Astrocyte (in vitro differentiated cells and primary cell): Measurements from ENCODE around the gene AP3B1. TPM values are rescaled to one million over a fixed set of nuclear protein-coding genes. Genes with fewer than 3 reads are reported as not detected.

Experiments
- DNase-seq: peaks from one replicate; pipeline ENCODE4 v3.0.0-alpha.2; 2010; ENCODE audit warnings: low read depth
- FAIRE-seq: peaks from 2 replicates; lab custom pipeline; 2011; peaks lifted over from hg19 to GRCh38; lab: Jason Lieb, UNC
- H2AFZ ChIP-seq: 2 replicates; pipeline ENCODE4 v1.6.0; 2012; ENCODE audit warnings: low read depth, low read length, inconsistent platforms
- H3K27ac ChIP-seq: 2 replicates; pipeline ENCODE4 v1.5.1; 2011; ENCODE audit warnings: low read depth, low read length, inconsistent platforms
- H3K27me3 ChIP-seq: 2 replicates; pipeline ENCODE4 v1.6.0; 2011; ENCODE audit warnings: low read length, inconsistent platforms; ENCODE audit not compliant: insufficient read depth
- H3K36me3 ChIP-seq: 2 replicates; pipeline ENCODE4 v1.5.1; 2011; ENCODE audit warnings: low read length, inconsistent platforms; ENCODE audit not compliant: insufficient read depth
- H3K4me1 ChIP-seq: 2 replicates; pipeline ENCODE4 v1.5.1; 2011; ENCODE audit warnings: low read length, inconsistent platforms; ENCODE audit not compliant: insufficient read depth
- H3K4me2 ChIP-seq: 2 replicates; pipeline ENCODE4 v1.6.0; 2012; ENCODE audit warnings: low read length, inconsistent platforms
- H3K4me3 ChIP-seq: 2 replicates; pipeline ENCODE4 v1.5.1; 2011; ENCODE audit warnings: low read depth, mild to moderate bottlenecking, low read length, inconsistent platforms; ENCODE audit not compliant: insufficient read depth
- H3K79me2 ChIP-seq: 2 replicates; pipeline ENCODE4 v1.6.0; 2012; ENCODE audit warnings: mild to moderate bottlenecking, low read length, inconsistent platforms; ENCODE audit not compliant: insufficient read depth
- H3K9ac ChIP-seq: 2 replicates; pipeline ENCODE4 v1.6.0; 2012; ENCODE audit warnings: mild to moderate bottlenecking, low read length, inconsistent platforms
- H3K9me3 ChIP-seq: 2 replicates; pipeline ENCODE4 v1.5.1; 2012; ENCODE audit warnings: low read depth, mild to moderate bottlenecking, low read length, inconsistent platforms; ENCODE audit not compliant: insufficient read depth
- H4K20me1 ChIP-seq: 2 replicates; pipeline ENCODE4 v1.6.0; 2012; ENCODE audit warnings: low read length, inconsistent platforms; ENCODE audit not compliant: insufficient read depth
- H3K27ac Mint-ChIP-seq: one replicate; pipeline ENCODE4 v1.8.0; 2021; ENCODE audit warnings: mild to moderate bottlenecking, mixed read lengths; ENCODE audit not compliant: unreplicated experiment
- H3K27me3 Mint-ChIP-seq: one replicate; pipeline ENCODE4 v1.8.0; 2021; ENCODE audit warnings: low read depth, mixed read lengths; ENCODE audit not compliant: unreplicated experiment
- H3K36me3 Mint-ChIP-seq: one replicate; pipeline ENCODE4 v1.8.0; 2021; ENCODE audit warnings: low read depth, mixed read lengths; ENCODE audit not compliant: unreplicated experiment
- H3K4me1 Mint-ChIP-seq: one replicate; pipeline ENCODE4 v1.8.0; 2021; ENCODE audit warnings: low read depth, mixed read lengths; ENCODE audit not compliant: unreplicated experiment
- H3K4me3 Mint-ChIP-seq: one replicate; pipeline ENCODE4 v1.8.0; 2021; ENCODE audit warnings: mild to moderate bottlenecking, moderate library complexity, mixed read lengths; ENCODE audit not compliant: unreplicated experiment
- H3K9me3 Mint-ChIP-seq: one replicate; pipeline ENCODE4 v1.8.0; 2021; ENCODE audit warnings: mild to moderate bottlenecking, mixed read lengths; ENCODE audit not compliant: unreplicated experiment
- CTCF ChIP-seq: IDR thresholded peaks from 2 replicates; pipeline ENCODE4 v1.5.1; 2011; ENCODE audit warnings: low read depth, mild to moderate bottlenecking, inconsistent platforms, low read length, moderate library complexity; ENCODE audit not compliant: insufficient read depth
- EZH2 ChIP-seq: IDR thresholded peaks from 2 replicates; pipeline ENCODE4 v1.6.1; 2012; ENCODE audit warnings: mild to moderate bottlenecking, low read length, inconsistent platforms; ENCODE audit not compliant: insufficient read depth
- total RNA-seq: library from RNA; stranded (reverse); gene quantifications from 2 replicates; pipeline ENCODE4 v1.2.1, GENCODE V29; 2021

Gene AP3B1
- total RNA-seq, 1 donor from 2014 or later = 64.8 TPM

- Mint-ChIP-seq H3K4me1 (no peaks in the 10 kb centered on the region), H3K4me3 (no peak overlapping the region), H3K27me3 (no peaks in the 10 kb centered on the region), H3K36me3 (peaks cover 2% of the 10 kb centered on the region), H3K9me3 (no peaks in the 10 kb centered on the region), H3K27ac (no peak overlapping the region)
- no peak overlapping the region for H2AFZ ChIP-seq
- H3K4me2 ChIP-seq = no peak overlapping the region
- no peaks in the 10 kb centered on the region for H3K4me1 ChIP-seq
- H4K20me1 ChIP-seq = no peaks in the 10 kb centered on the region
- no peak overlapping the region for H3K27ac ChIP-seq
- H3K79me2 ChIP-seq = no peaks in the 10 kb centered on the region
- H3K9ac ChIP-seq = no peak overlapping the region
- no peak overlapping the region for H3K4me3 ChIP-seq
- peaks cover 8% of the 10 kb centered on the region for H3K36me3 ChIP-seq
- DNase-seq = no peak
- FAIRE-seq = no peak
- TF ChIP-seq EZH2 = no peak
- no peak for TF ChIP-seq CTCF
- H3K27me3 ChIP-seq = no peaks in the 10 kb centered on the region
- no peaks in the 10 kb centered on the region for H3K9me3 ChIP-seq
These were observed 80.7 kb downstream of the AP3B1 start for GRCh38 chr5:78213799-78214198.

GRCh38 chr5:78211052-78211451 lies 83.4 kb downstream of the AP3B1 start:
- Mint-ChIP-seq H3K27ac (no peak overlapping the region), H3K4me3 (no peak overlapping the region), H3K4me1 (no peaks in the 10 kb centered on the region), H3K36me3 (peaks cover 2% of the 10 kb centered on the region), H3K9me3 (no peaks in the 10 kb centered on the region), H3K27me3 (no peaks in the 10 kb centered on the region)
- Histone ChIP-seq H3K27ac (no peak overlapping the region), H3K4me2 (no peak overlapping the region), H4K20me1 (no peaks in the 10 kb centered on the region), H3K4me1 (no peaks in the 10 kb centered on the region), H2AFZ (no peak overlapping the region), H3K9ac (no peak overlapping the region), H3K79me2 (no peaks in the 10 kb centered on the region), H3K36me3 (peaks cover 8% of the 10 kb centered on the region), H3K27me3 (no peaks in the 10 kb centered on the region), H3K9me3 (no peaks in the 10 kb centered on the region), H3K4me3 (no peak overlapping the region)
- FAIRE-seq (no peak), DNase-seq (no peak)
- TF ChIP-seq CTCF (no peak), EZH2 (no peak)

- TF ChIP-seq CTCF (no peak), EZH2 (no peak)
- H3K79me2 ChIP-seq = no peaks in the 10 kb centered on the region
- no peaks in the 10 kb centered on the region for H3K4me1 ChIP-seq
- H3K4me2 ChIP-seq = no peak overlapping the region
- peaks cover 9% of the 10 kb centered on the region for H3K36me3 ChIP-seq
- FAIRE-seq (no peak), DNase-seq (no peak)
- H3K27ac ChIP-seq = no peak overlapping the region
- Mint-ChIP-seq H3K27ac (no peak overlapping the region), H3K9me3 (peaks cover 4% of the 10 kb centered on the region), H3K4me1 (no peaks in the 10 kb centered on the region), H3K27me3 (no peaks in the 10 kb centered on the region), H3K4me3 (no peak overlapping the region), H3K36me3 (peaks cover 19% of the 10 kb centered on the region)
- no peak overlapping the region for H3K4me3 ChIP-seq
- peaks cover 3% of the 10 kb centered on the region for H4K20me1 ChIP-seq
- no peaks in the 10 kb centered on the region for H3K27me3 ChIP-seq
- H3K9ac ChIP-seq = no peak overlapping the region
- H2AFZ ChIP-seq = no peak overlapping the region
- H3K9me3 ChIP-seq = no peaks in the 10 kb centered on the region
These were observed 90.3 kb downstream of the AP3B1 start for GRCh38 chr5:78204241-78204640.
